GM03348 (cell line): ENCODE measurements around the gene ZCCHC3.
"Not testable (repeated sequence)": the region's sequence is repeated elsewhere in the genome, so short reads cannot be mapped to it uniquely, and the experiment has no call there.

Experiments used
- DNase-seq: peaks from one replicate; pipeline ENCODE4 v3.0.0; 2012; ENCODE audit warnings: low spot score

ZCCHC3 gene

DNA sequence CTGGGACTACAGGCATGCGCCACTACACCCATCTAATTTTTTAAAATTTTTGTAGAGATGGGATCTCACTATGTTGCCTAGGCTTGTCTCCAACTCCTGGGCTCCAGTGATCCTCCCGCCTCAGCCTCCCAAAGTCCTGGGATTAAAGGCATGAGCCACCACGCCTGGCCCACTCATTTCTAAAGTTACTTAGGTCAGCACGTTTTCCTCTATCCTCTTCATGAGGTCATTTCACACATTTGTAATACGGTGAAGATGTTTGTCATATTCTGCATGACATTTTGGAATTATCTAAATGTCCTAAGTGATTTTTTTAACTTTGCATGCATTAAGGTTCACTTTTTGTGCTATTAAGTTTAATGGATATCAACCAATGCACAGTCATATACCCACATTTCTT, 16.0 kb downstream of the ZCCHC3 start:
- no peak for DNase-seq

DNA sequence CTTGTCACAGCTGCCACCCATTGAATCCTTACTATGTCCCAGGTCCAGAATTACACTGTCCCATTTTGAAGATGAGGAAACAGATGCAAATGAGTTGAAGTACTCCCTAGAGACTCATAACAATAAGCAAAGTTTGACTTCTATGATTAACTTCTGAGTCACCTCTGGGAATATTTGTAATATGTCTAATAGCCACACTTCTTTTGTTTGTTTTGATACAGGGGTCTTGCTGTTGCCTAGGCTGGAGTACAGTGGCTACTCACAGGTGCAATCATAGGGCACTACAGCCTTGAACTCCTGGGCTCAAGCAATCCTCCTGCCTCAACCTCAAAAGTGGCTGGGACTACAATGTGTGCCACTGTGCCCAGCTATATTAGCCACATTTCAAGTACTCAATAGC, 16.6 kb downstream of the ZCCHC3 start:
- DNase-seq: no peak

DNA sequence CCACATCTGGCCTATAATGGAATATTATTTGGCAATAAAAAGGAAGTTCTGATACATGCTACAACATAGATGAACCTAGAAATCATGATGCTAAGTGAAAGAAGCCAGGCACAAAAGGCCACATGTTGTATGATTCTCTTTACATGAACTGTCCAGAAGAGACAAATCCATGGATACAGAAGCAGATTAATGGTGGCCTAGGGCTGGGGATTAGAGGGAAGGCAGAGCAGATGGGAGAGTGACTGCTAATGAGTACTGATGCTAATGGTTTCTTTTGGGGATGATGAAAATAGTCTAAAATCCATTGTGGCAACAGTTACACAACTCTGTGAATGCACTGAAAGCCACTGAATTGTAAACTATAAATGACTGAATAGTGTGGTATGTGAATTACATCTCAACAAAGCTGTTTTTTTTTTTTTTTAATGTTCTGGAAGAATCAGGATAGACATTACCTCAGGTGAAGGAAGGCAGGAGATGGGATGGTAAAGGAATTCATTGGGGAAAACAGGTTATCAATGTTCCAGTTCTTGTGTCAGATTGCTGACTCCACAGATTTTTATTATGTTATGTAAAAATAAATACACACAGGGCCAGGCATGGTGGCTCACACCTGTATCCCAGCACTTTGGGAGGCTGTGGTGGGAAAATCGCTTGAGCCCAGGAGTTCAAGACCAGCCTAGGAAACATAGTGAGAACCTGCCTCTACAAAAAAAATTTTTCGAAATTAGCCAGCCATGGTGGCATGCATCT, 19.1 kb downstream of the ZCCHC3 start:
- DNase-seq: peak; percentile 27

GRCh38 chr20:324177-325044, 27.0 kb downstream of the ZCCHC3 start:
- peak; percentile 93 for DNase-seq

DNA sequence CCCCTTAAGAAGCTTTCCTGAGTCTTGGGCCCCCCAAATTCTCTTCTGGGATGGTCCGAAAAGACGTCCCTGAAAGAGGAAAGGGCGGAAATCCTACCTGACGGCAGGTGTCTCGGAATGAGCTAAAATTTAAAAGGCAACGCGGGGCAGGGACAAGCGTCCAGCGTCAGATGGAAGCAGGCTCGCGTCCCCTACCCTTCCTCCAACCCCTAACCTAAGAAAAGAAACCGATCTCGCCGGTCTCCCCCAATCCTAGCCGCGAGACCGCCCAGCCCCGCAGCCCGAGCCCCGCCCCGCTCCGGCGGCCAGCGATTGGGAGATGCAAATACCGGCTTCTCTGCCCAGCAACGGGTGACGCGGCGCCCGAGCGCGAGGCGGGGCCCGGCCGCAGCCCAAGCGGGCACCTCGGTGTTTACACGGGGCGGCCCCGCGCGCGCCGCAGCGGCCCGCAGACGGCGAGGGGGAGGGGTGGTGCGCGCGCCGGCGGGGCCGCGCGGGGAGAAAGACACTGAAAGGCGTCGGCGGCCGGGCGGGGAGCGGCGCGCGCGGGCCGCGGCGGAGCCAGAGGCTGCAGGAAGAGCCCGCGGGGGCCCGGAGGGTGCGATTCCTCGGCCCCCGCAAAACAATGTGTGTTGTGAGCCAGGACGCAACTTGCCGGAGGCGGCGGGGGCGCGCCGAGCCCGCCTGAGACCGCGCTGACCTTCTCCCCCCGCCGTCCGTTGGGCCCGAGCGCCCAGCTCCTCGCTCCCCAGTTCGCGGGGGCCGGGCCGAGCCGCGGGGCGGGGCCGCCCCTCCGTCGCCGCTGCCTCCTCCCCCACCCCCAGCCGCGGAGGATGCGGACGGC, 27.9 kb downstream of the ZCCHC3 start, which contains the start of gene SOX12:
Gene SOX12, plus strand, starts transcription at position 508 of the 844 bp plus-strand sequence. CDS start 373 bp downstream, outside the sequence.
- DNase-seq: peak; percentile 95

- peak; percentile 69 for DNase-seq
These were observed 28.7 kb downstream of the ZCCHC3 start for GRCh38 chr20:325889-326644.

- DNase-seq: peak; percentile 29
These were observed 29.3 kb downstream of the ZCCHC3 start for GRCh38 chr20:326645-327185.

GRCh38 chr20:327186-328026, 30.0 kb downstream of the ZCCHC3 start:
- DNase-seq: peak; percentile 97

DNA sequence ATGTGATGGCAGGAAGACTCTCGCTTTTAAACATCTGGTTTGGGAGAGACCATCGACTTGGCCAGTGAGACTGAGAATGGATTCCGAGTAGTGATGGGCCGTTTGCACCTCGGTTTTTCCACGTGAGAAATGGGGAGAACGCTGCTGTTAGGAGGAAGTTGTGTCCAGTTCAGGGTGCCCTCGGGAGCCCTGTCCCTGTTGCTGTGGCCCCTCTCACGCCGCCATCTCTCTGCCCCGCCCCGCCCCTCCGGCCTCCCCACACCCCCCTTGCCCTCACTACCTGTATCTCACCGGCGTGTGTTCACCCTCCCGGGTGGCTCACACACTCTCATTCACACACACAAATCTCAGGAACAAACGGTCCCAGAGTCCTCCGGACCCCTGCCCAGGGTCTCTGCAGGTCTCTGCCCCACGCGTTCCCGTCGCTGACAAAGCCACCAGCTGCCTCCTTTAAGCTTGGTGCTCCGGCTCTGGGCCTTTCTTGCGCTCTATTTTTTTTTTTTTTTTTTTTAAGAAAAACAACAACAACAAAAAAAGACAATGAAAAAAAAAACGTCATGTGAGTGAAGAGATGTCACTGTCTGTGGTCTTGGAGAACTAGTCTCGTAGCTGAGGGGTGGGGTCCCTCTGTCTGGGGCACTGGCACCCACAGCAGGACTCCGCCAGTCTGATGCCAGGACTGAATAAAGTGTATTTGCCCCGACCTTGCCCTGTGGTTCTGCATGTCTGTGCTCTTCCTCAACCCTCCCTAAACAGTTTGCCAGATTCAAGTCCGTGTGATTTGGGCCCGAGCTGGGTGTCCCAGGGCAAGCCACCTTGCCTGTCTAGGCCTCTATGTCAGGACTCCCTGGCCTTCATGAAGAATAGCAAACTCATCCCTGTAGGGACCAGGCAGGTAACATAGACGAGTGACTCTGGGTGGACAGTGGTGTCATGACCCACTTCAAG, 30.9 kb downstream of the ZCCHC3 start:
- no peak for DNase-seq

- DNase-seq: no peak
These were observed 31.8 kb downstream of the ZCCHC3 start for GRCh38 chr20:328975-329695.

GRCh38 chr20:329851-330232, 32.5 kb downstream of the ZCCHC3 start:
- no peak for DNase-seq

DNA sequence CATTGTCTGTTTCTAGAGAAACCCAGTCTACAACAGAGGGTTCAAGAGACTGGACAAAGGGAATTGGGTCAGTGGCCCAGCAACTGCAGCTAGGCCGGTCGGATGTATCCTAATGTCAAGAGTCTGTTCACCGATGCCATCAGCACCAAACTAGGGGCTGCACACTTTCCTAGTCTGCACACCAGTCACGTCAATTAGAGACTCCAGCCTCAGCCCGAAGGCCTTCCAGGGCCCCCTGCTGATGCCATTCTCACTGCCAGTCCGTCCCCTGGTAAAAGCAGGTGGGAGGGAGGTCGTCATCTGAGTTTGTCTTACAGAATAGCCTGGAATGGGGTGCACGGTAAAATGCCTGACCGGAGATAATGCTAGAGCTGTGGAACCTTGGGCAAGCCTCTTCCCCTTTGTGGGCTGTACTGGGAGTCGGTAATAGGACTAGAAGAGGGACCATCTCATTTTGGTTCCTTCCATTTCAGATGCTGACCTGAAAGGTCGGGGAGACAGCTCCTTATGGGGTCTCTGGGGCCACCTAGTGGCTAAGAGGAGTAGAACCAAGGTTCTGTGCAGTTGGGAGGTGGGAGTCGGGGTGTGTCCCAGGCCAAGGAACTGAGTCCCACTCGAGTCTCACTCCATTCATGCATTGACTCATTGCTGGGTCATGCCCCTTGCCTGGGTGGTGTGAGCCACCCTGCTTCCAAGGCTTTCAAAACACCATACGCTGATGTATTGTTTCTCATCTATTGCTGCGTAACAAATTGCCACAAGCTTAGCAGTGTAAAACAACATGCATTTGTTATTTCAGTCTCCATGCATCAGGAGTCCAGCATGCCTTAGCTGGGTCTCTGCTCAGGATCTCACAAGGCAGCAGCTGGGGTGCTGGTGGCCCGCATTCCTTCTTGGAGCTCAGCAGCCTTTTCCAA, 33.1 kb downstream of the ZCCHC3 start:
- peak; percentile 79 for DNase-seq

DNA sequence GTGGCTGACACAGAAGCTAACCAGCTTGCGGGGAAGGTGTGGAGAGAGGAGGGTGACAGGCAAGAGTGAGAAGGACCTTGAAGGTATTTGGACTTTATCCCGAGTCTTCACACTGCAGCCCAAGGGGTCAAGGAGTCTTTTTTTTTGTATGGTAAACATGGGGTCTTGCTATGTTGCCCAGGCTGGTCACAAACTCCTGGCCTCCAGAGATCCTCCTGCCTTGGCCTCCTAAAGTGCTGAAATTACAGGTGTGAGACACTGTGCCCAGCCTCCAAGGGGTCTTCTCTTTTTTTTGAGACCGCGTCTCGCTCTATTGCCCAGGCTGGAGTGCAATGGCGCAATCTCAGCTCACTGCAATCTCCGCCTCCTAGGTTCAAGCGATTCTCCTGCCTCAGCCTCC, 37.2 kb downstream of the ZCCHC3 start:
- DNase-seq: no peak

DNA sequence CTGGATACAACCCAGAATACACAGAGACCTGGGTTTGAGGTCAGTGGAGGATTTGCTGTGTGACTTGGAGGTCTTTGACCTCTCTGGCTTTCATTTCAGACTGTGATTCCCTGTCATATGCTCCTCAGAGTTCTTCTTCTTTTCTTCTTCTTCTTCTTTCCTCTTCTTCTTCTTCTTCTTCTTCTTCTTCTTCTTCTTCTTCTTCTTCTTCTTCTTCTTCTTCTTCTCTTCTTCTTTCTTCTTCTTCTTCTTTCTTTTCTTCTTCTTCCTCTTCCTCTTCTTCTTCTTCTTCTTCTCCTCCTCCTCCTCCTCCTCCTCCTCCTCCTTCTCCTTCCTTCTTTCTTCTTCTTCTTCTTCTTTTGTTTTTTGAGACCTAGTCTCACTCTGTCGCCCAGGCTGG, 38.7 kb downstream of the ZCCHC3 start:
- not testable (repeated sequence) for DNase-seq

DNA sequence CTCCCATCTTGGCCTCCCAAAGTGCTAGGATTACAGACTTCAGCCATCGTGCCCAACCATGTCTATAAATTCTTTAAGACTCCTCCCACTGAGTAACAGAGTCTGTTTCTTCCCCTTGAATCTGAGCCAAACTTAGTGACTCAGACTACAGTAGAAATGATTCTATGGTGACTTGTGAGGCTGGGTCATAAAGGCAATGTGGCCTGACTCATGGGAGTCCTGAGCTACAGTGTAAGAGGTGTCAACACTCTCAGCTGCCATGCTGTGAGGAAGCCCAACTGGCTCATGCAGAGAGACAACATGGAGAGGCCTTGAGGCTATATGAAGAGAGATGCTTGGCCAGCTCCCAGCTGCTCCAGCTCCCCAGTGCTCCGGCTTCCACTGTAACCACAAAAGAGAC, 44.3 kb downstream of the ZCCHC3 start:
- DNase-seq: no peak

DNA sequence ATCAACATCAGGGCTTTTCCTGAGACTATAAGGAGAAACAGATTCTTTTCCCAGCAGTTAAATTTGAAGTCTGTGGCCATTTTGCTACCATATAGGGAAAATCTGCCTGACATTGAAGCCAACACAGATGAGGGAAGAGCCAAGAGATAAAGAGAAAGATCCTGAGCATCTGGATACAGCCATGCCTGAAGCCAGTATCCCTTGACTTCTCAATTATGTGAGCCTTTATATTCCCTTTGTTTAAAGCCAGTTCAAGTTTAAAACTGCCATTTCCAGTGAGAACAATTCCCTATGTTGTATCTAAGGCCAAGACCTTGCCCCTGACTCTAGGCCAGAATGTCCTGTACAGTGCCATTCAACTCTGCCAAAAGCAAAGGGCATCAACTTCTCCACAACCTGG, 45.7 kb downstream of the ZCCHC3 start:
- DNase-seq: no peak

DNA sequence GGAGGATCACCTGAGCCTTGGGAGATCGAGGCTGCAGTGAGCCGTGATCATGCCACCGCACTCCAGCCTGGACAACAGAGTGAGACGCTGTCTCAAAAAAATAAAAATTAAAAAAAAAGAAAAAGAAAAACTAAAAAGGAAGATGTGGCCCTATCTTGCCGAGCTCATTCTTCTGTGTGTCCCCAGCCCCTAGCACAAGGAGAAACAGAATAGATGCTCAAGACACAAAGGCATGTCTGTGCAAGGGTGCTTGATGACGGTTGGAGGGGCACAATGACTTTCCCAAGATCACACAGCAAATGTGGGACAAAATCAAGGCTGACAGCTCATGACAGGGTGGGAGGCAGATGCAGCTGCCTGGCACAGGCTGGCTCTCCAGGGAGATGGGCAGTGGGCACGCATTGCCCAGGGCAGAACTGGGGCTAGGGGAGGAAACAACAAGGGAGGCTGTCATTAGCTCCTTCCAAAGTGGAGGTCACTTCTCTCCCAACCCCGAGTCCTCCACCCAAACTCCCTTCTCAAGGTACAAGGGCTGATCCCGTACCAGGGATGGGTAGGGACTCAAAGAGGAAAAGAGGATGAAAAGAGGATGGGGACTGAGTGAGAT, 48.8 kb downstream of the ZCCHC3 start:
- DNase-seq: no peak
